AG20443 (cell line): ENCODE data around the gene SPATS2.
"Not testable (repeated sequence)": the region's sequence is repeated elsewhere in the genome, so short reads cannot be mapped to it uniquely, and the experiment has no call there.

ENCODE experiments used
- DNase-seq: peaks from one replicate; pipeline ENCODE4 v3.0.0; 2012; ENCODE audit warnings: low spot score, mixed read lengths

The SPATS2 gene

GRCh38 chr12:49349266-49349665 lies 18.0 kb upstream of the SPATS2 start:
- DNase-seq, result peak; percentile 6

- no peak for DNase-seq
These were observed 14.9 kb upstream of the SPATS2 start for GRCh38 chr12:49352351-49352750.

- DNase-seq, result no peak
These were observed 11.3 kb upstream of the SPATS2 start for GRCh38 chr12:49355913-49356312.

GRCh38 chr12:49357103-49357678 lies 10.1 kb upstream of the SPATS2 start:
- peak; percentile 65 for DNase-seq

- DNase-seq, result peak; percentile 64
These were observed 8.7 kb upstream of the SPATS2 start for GRCh38 chr12:49358483-49359141.

GRCh38 chr12:49359671-49360070 lies 7.6 kb upstream of the SPATS2 start:
- DNase-seq, result no peak

- no peak for DNase-seq
These were observed 5.2 kb upstream of the SPATS2 start for GRCh38 chr12:49362077-49362476.

GRCh38 chr12:49364989-49365388 lies 2.3 kb upstream of the SPATS2 start:
- peak; percentile 47 for DNase-seq

GRCh38 chr12:49365542-49365941 lies 1.7 kb upstream of the SPATS2 start:
- DNase-seq, result no peak

GRCh38 chr12:49366096-49366651 lies 1.1 kb upstream of the SPATS2 start:
- no peak for DNase-seq

GRCh38 chr12:49366652-49367380 lies 446 bp upstream of the SPATS2 start:
- DNase-seq, result peak; percentile 97

GRCh38 chr12:49368240-49368600 lies 958 bp downstream of the SPATS2 start:
- no peak for DNase-seq

GRCh38 chr12:49369411-49370145 lies 2.3 kb downstream of the SPATS2 start:
- peak; percentile 71 for DNase-seq

- no peak for DNase-seq
These were observed 3.3 kb downstream of the SPATS2 start for GRCh38 chr12:49370539-49370938.

GRCh38 chr12:49375406-49375805 lies 8.1 kb downstream of the SPATS2 start:
- DNase-seq, result no peak

- DNase-seq, result no peak
These were observed 10.1 kb downstream of the SPATS2 start for GRCh38 chr12:49377386-49377785.

GRCh38 chr12:49380184-49380583 lies 12.9 kb downstream of the SPATS2 start:
- DNase-seq, result not testable (repeated sequence)

- no peak for DNase-seq
These were observed 21.6 kb downstream of the SPATS2 start for GRCh38 chr12:49388682-49389386.

- DNase-seq, result no peak
These were observed 22.1 kb downstream of the SPATS2 start for GRCh38 chr12:49389387-49389703.

- DNase-seq, result no peak
These were observed 29.7 kb downstream of the SPATS2 start for GRCh38 chr12:49397000-49397399.

- no peak for DNase-seq
These were observed 33.0 kb downstream of the SPATS2 start for GRCh38 chr12:49400304-49400703.

GRCh38 chr12:49403971-49404450 lies 36.7 kb downstream of the SPATS2 start:
- no peak for DNase-seq
